MM.1S (cell line): ENCODE measurements around the gene CASP8.

Source experiments
- EZH2 ChIP-seq: fragments of 300-600 bp; sonication (generic); optimal IDR thresholded peaks from 2 replicates; pipeline ENCODE3; 2017; ENCODE audit warnings: low read depth, mild to moderate bottlenecking, antibody characterized with exemption, low read length, mixed read lengths
- EZH2phosphoT487 ChIP-seq: fragments of 300-600 bp; sonication (generic); IDR thresholded peaks from 2 replicates; pipeline ENCODE4 v1.6.1; 2018; ENCODE audit warnings: antibody characterized with exemption, low read length
- TF ChIP-seq, protein P1 (sequence below): fragments of 300-600 bp; sonication (generic); IDR thresholded peaks from 2 replicates; pipeline ENCODE4 v1.5.1; 2016; ENCODE audit warnings: antibody characterized with exemption, low read length, mixed read lengths

DNA sequence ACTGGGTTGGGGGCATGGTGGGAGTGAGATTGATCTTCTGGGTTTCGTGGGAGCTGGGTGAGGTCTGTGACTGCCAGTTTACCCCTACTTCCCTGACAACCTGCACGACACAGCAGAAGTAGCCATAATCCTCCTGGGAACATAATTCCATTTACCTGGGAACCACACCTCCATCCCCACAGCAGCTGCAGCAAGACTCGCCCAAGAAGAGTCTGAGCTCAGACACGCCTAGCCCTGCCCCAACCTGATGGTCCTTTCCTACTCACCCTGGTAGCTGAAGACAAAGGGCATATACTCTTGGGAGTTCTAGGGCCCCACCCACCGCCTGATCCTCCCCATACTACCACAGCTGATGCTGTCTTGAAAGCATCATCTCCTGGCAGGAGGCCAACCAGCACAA, 53.0 kb downstream of the CASP8 start:
- TF ChIP-seq, protein P1, sequence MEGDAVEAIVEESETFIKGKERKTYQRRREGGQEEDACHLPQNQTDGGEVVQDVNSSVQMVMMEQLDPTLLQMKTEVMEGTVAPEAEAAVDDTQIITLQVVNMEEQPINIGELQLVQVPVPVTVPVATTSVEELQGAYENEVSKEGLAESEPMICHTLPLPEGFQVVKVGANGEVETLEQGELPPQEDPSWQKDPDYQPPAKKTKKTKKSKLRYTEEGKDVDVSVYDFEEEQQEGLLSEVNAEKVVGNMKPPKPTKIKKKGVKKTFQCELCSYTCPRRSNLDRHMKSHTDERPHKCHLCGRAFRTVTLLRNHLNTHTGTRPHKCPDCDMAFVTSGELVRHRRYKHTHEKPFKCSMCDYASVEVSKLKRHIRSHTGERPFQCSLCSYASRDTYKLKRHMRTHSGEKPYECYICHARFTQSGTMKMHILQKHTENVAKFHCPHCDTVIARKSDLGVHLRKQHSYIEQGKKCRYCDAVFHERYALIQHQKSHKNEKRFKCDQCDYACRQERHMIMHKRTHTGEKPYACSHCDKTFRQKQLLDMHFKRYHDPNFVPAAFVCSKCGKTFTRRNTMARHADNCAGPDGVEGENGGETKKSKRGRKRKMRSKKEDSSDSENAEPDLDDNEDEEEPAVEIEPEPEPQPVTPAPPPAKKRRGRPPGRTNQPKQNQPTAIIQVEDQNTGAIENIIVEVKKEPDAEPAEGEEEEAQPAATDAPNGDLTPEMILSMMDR = no peak
- TF ChIP-seq EZH2 (no peak), EZH2phosphoT487 (no peak)
